Glutamatergic neuron (in vitro differentiated cells): ENCODE measurements around the gene ATF3. TPM values are rescaled to one million over a fixed set of nuclear protein-coding genes. Genes with fewer than 3 reads are reported as not detected.

Experiments
- DNase-seq: peaks from one replicate; pipeline ENCODE4 v3.0.0; 2022
- H3K27ac Mint-ChIP-seq: one replicate; pipeline ENCODE4 v1.8.0; 2020; ENCODE audit warnings: mild to moderate bottlenecking, mixed read lengths, inconsistent platforms; ENCODE audit not compliant: unreplicated experiment
- H3K27me3 Mint-ChIP-seq: one replicate; pipeline ENCODE4 v1.8.0; 2020; ENCODE audit warnings: mild to moderate bottlenecking, moderate library complexity, mixed read lengths, inconsistent platforms; ENCODE audit not compliant: unreplicated experiment
- H3K36me3 Mint-ChIP-seq: one replicate; pipeline ENCODE4 v1.8.0; 2020; ENCODE audit warnings: mild to moderate bottlenecking, mixed read lengths, inconsistent platforms; ENCODE audit not compliant: unreplicated experiment
- H3K4me1 Mint-ChIP-seq: one replicate; pipeline ENCODE4 v1.8.0; 2020; ENCODE audit warnings: mild to moderate bottlenecking, low read depth, mixed read lengths, inconsistent platforms; ENCODE audit not compliant: unreplicated experiment
- H3K4me3 Mint-ChIP-seq: one replicate; pipeline ENCODE4 v1.8.0; 2020; ENCODE audit warnings: mild to moderate bottlenecking, mixed read lengths, inconsistent platforms; ENCODE audit not compliant: unreplicated experiment
- H3K9me3 Mint-ChIP-seq: one replicate; pipeline ENCODE4 v1.8.0; 2020; ENCODE audit warnings: mild to moderate bottlenecking, moderate library complexity, mixed read lengths, inconsistent platforms; ENCODE audit not compliant: unreplicated experiment
- total RNA-seq: library from RNA; stranded (reverse); fragmentation: NEBNext Ultra II Directional; extraction: Animal tissue kit (Norgen Biotek cat#: 25700); gene quantifications from one replicate; pipeline ENCODE4 v1.2.1, GENCODE V29; 2021; ENCODE audit not compliant: unreplicated experiment
- TF ChIP-seq, protein P1 (sequence below): fragments of 200-600 bp; sonication (generic); IDR thresholded peaks from one replicate; pipeline ENCODE4 v1.5.0; 2021; ENCODE audit not compliant: partially characterized antibody, unreplicated experiment

ATF3 gene
- total RNA-seq, 1 donor from 2014 or later, result 35.3 TPM

DNA sequence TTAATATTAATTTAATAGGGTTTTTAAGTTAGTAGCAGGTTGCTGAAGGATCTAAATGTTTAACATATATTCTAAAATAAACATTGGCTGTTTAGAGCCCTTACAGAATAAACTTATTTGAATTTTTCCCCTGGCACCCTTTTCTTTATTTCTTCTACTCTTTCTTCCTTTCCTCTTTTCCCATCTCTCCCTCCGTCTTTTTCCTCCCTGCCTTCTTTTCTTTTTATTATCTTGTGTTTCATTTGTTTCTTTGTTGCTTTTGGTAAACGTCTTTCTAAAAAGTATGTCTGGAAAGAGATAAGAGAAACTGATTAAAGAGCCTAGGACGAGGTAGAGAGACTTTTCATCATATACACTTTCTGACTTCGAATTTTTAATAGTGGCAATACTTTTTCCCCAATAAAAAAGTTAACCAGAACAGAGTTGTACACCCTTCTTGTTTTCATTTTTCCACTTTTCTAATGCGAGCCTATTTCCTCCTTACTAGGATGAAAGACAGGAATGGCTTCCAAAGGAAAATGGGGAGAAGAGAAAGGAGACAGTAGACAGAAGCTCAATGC, 39.5 kb upstream of the ATF3 start:
- H3K4me3 Mint-ChIP-seq, result no peak overlapping the region
- peaks cover 18% of the 10 kb centered on the region for H3K4me1 Mint-ChIP-seq
- no peaks in the 10 kb centered on the region for H3K9me3 Mint-ChIP-seq
- TF ChIP-seq, protein P1, sequence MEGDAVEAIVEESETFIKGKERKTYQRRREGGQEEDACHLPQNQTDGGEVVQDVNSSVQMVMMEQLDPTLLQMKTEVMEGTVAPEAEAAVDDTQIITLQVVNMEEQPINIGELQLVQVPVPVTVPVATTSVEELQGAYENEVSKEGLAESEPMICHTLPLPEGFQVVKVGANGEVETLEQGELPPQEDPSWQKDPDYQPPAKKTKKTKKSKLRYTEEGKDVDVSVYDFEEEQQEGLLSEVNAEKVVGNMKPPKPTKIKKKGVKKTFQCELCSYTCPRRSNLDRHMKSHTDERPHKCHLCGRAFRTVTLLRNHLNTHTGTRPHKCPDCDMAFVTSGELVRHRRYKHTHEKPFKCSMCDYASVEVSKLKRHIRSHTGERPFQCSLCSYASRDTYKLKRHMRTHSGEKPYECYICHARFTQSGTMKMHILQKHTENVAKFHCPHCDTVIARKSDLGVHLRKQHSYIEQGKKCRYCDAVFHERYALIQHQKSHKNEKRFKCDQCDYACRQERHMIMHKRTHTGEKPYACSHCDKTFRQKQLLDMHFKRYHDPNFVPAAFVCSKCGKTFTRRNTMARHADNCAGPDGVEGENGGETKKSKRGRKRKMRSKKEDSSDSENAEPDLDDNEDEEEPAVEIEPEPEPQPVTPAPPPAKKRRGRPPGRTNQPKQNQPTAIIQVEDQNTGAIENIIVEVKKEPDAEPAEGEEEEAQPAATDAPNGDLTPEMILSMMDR, result no peak
- no peak for DNase-seq
- H3K27me3 Mint-ChIP-seq, result peaks cover 5% of the 10 kb centered on the region
- H3K36me3 Mint-ChIP-seq, result no peaks in the 10 kb centered on the region
- no peak overlapping the region for H3K27ac Mint-ChIP-seq

DNA sequence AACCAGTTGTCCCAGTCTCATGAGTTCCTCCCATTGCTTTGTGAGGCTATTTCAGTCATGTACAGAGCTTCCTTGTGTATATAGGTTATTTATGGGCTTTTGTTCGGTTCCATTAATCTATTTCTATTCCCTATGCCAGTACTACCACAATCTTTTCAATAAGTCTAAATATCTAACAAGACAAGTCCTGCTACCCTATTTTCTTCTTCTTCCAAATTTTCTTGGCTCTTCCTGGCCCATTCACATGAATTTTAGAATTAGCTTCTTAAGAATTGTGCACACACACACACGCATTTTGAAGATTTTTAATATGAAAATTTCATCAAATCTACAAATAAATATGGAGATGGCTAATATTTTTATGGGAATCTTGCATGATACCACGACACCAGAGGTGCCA, 33.8 kb upstream of the ATF3 start:
- no peaks in the 10 kb centered on the region for H3K27me3 Mint-ChIP-seq

DNA sequence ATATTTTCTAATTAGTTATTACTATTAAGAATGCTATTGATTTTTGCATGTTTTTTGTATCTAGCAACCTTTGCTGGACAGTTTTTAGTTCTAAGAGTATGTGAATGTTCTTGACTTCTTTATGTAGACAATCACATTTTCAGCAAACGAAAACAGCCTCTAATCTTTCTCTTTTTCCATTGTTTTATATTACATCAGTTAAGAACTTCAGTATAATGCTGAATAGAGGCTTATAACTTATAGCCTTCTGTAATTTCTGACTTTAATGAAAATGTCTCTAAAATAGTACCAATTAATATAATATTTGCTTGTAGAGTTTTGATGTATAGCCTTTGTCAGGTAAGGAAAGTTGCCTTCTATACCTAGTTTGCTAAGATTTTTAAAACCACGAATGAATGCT, 33.2 kb upstream of the ATF3 start:
- TF ChIP-seq, protein P1, result no peak
- H3K4me1 Mint-ChIP-seq, result no peaks in the 10 kb centered on the region
- no peak overlapping the region for H3K4me3 Mint-ChIP-seq
- H3K27ac Mint-ChIP-seq, result no peak overlapping the region
- peaks cover 7% of the 10 kb centered on the region for H3K36me3 Mint-ChIP-seq
- H3K9me3 Mint-ChIP-seq, result no peaks in the 10 kb centered on the region
- no peaks in the 10 kb centered on the region for H3K27me3 Mint-ChIP-seq
- DNase-seq, result no peak

More for the DNA sequence above, 33.8 kb upstream of the ATF3 start:
- Mint-ChIP-seq H3K4me3 (no peak overlapping the region), H3K27ac (no peak overlapping the region), H3K36me3 (peaks cover 7% of the 10 kb centered on the region), H3K4me1 (no peaks in the 10 kb centered on the region), H3K9me3 (no peaks in the 10 kb centered on the region)
- no peak for DNase-seq
- TF ChIP-seq, protein P1, result no peak

DNA sequence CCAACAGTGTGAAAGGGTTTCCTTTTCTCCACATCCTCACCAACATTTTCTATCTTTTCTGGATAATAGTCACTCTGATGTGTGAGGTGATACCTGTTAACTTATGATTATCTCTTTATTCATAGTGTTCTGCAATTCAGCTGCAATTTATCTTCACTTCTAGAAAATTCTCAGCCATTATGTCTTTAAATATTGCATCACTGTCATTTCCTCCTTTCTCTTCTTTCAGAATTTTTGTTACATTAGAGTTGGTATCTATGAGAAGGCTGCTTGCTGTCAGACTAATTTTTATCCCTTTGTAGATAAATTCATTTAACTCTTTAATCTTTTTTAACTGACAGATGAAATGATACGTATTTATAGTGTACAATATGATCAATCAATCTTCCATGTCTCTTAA, 30.5 kb upstream of the ATF3 start:
- Mint-ChIP-seq H3K36me3 (peaks cover 7% of the 10 kb centered on the region), H3K27ac (no peak overlapping the region), H3K27me3 (no peaks in the 10 kb centered on the region), H3K9me3 (no peaks in the 10 kb centered on the region), H3K4me3 (no peak overlapping the region), H3K4me1 (no peaks in the 10 kb centered on the region)
- DNase-seq, result no peak
- TF ChIP-seq, protein P1, result no peak

DNA sequence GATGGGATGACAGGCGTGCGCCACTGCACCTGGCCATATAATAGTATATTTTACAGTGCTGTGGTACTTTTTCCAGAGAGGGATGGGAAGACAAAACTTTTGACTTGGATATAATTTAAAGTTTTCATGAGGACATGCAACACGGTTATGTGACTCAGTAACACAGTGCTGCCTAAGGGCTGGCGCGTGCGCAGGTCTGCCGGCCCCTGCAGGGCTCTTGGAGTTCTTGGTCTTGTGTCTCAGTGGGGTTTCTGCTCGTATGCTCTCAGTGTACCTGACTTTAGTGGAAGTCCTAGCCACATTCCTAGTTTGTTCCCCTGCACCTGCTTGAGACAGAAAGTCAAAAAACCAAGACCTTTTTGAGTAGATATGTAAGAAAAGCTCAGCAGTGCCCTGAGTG, 27.5 kb upstream of the ATF3 start:
- H3K27me3 Mint-ChIP-seq, result peaks cover 4% of the 10 kb centered on the region
- no peaks in the 10 kb centered on the region for H3K9me3 Mint-ChIP-seq
- H3K4me3 Mint-ChIP-seq, result no peak overlapping the region
- no peak for DNase-seq
- H3K36me3 Mint-ChIP-seq, result peaks cover 7% of the 10 kb centered on the region
- TF ChIP-seq, protein P1, result no peak
- no peak overlapping the region for H3K27ac Mint-ChIP-seq
- no peaks in the 10 kb centered on the region for H3K4me1 Mint-ChIP-seq
